Mammary epithelial cell (primary cell): ENCODE data around the gene BTBD9.

Experiments
- EZH2 ChIP-seq: IDR thresholded peaks from 2 replicates; pipeline ENCODE4 v1.6.1; 2012; ENCODE audit warnings: low read length, inconsistent platforms, borderline replicate concordance
- TF ChIP-seq, protein P1 (sequence below), 2 donors: IDR thresholded peaks in 1 of 2; conservative IDR thresholded peaks in 1 of 2; 2 replicates each; pipeline ENCODE4 v1.5.1; 2011 to 2012; ENCODE audit warnings: inconsistent platforms in 2 of 2, low read length in 2 of 2, mild to moderate bottlenecking in 2 of 2, control low read depth in 1 of 2, low read depth in 1 of 2; ENCODE audit not compliant: insufficient read depth in 1 of 2; ENCODE audit errors: extremely low read depth in 1 of 2

DNA sequence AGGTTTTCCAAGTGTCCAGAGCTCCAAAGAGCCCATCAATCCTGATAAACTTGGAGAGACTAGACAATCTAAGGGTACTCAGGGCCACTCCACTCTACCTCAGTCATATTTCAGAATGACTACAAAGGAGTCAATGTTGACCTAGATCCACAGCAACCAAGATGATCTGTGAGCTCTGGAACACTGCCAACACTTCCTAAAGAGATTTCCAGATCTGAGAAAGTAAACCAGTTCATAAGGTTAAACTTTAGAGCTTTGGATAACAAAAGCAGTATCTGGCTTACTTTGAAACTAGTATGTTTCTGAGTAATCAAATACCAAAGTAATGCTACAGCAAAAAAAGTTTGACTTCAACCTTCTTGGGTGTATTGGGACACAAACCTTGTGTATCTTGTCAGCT, 122.7 kb downstream of the BTBD9 start:
- TF ChIP-seq, protein P1, sequence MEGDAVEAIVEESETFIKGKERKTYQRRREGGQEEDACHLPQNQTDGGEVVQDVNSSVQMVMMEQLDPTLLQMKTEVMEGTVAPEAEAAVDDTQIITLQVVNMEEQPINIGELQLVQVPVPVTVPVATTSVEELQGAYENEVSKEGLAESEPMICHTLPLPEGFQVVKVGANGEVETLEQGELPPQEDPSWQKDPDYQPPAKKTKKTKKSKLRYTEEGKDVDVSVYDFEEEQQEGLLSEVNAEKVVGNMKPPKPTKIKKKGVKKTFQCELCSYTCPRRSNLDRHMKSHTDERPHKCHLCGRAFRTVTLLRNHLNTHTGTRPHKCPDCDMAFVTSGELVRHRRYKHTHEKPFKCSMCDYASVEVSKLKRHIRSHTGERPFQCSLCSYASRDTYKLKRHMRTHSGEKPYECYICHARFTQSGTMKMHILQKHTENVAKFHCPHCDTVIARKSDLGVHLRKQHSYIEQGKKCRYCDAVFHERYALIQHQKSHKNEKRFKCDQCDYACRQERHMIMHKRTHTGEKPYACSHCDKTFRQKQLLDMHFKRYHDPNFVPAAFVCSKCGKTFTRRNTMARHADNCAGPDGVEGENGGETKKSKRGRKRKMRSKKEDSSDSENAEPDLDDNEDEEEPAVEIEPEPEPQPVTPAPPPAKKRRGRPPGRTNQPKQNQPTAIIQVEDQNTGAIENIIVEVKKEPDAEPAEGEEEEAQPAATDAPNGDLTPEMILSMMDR (conservative IDR thresholded peaks at IDR 0.05 in 1 of 2, IDR thresholded peaks at IDR 0.05 in 1 of 2; ENCODE audit: extremely low read depth in 1 of 2, insufficient read depth in 1 of 2, low read depth in 1 of 2, low read length in 2 of 2), result no peak
- TF ChIP-seq EZH2, result no peak
